Panc1 (cell line): ENCODE measurements around the gene CPPED1.

Experiments used
- POLR2AphosphoS5 ChIP-seq: IDR thresholded peaks from 2 replicates; pipeline ENCODE4 v1.6.1; 2012; ENCODE audit warnings: mild to moderate bottlenecking, low read depth, low read length, moderate library complexity
- SIN3A ChIP-seq: IDR thresholded peaks from 2 replicates; pipeline ENCODE4 v1.6.1; 2012; ENCODE audit warnings: low read depth, mild to moderate bottlenecking, low read length, moderate library complexity, borderline replicate concordance; ENCODE audit not compliant: insufficient read depth
- TF ChIP-seq, protein P1 (sequence below): fragments of 450-650 bp; IDR thresholded peaks from 2 replicates; pipeline ENCODE4 v1.5.1; 2017; ENCODE audit warnings: mild to moderate bottlenecking
- TF ChIP-seq, protein P2 (sequence below), 2 experiments: IDR thresholded peaks; 2 replicates each; pipeline ENCODE4 v1.6.1; 2011 to 2012; ENCODE audit warnings: low read depth in 2 of 2, control low read depth in 1 of 2, low read length in 1 of 2, mild to moderate bottlenecking in 1 of 2, moderate library complexity in 1 of 2; ENCODE audit not compliant: insufficient read depth in 1 of 2

DNA sequence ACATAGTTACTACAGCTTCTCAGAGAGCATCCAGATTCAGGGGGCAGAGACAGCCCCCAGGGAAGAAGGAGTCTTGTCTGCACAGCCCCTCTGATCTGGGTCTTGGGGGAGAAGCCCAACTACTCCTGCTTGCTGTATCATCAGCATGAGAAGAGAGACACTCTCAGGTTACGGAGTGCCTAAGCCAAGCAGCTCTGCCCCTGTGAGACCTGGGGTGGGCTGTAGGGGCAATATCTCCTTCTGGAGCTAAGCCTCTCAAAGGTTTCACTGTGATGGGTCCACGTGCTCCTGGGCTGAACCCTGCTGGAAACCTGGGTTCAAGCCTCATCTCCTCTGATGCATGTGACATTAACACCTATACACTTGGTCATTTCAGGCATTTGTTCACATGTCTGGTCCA lies 123.2 kb downstream of the CPPED1 start:
- TF ChIP-seq, protein P1, sequence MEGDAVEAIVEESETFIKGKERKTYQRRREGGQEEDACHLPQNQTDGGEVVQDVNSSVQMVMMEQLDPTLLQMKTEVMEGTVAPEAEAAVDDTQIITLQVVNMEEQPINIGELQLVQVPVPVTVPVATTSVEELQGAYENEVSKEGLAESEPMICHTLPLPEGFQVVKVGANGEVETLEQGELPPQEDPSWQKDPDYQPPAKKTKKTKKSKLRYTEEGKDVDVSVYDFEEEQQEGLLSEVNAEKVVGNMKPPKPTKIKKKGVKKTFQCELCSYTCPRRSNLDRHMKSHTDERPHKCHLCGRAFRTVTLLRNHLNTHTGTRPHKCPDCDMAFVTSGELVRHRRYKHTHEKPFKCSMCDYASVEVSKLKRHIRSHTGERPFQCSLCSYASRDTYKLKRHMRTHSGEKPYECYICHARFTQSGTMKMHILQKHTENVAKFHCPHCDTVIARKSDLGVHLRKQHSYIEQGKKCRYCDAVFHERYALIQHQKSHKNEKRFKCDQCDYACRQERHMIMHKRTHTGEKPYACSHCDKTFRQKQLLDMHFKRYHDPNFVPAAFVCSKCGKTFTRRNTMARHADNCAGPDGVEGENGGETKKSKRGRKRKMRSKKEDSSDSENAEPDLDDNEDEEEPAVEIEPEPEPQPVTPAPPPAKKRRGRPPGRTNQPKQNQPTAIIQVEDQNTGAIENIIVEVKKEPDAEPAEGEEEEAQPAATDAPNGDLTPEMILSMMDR: no peak
- no peak for TF ChIP-seq SIN3A
- TF ChIP-seq, protein P2, sequence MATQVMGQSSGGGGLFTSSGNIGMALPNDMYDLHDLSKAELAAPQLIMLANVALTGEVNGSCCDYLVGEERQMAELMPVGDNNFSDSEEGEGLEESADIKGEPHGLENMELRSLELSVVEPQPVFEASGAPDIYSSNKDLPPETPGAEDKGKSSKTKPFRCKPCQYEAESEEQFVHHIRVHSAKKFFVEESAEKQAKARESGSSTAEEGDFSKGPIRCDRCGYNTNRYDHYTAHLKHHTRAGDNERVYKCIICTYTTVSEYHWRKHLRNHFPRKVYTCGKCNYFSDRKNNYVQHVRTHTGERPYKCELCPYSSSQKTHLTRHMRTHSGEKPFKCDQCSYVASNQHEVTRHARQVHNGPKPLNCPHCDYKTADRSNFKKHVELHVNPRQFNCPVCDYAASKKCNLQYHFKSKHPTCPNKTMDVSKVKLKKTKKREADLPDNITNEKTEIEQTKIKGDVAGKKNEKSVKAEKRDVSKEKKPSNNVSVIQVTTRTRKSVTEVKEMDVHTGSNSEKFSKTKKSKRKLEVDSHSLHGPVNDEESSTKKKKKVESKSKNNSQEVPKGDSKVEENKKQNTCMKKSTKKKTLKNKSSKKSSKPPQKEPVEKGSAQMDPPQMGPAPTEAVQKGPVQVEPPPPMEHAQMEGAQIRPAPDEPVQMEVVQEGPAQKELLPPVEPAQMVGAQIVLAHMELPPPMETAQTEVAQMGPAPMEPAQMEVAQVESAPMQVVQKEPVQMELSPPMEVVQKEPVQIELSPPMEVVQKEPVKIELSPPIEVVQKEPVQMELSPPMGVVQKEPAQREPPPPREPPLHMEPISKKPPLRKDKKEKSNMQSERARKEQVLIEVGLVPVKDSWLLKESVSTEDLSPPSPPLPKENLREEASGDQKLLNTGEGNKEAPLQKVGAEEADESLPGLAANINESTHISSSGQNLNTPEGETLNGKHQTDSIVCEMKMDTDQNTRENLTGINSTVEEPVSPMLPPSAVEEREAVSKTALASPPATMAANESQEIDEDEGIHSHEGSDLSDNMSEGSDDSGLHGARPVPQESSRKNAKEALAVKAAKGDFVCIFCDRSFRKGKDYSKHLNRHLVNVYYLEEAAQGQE (IDR thresholded peaks at IDR 0.05; ENCODE audit: insufficient read depth in 1 of 2, low read depth in 2 of 2, low read length in 1 of 2): no peak
- no peak for TF ChIP-seq POLR2AphosphoS5
